ENCODE results near the gene SORCS2. TPM values are rescaled to one million over a fixed set of nuclear protein-coding genes. Genes with fewer than 3 reads are reported as not detected.

SORCS2 gene
- total and polyA plus RNA-seq, 2 of the 13 experiments (the other 11 are each of a cell fraction or from before 2014, with no cell fraction given), result 0.82 to 1.0 TPM

DNA sequence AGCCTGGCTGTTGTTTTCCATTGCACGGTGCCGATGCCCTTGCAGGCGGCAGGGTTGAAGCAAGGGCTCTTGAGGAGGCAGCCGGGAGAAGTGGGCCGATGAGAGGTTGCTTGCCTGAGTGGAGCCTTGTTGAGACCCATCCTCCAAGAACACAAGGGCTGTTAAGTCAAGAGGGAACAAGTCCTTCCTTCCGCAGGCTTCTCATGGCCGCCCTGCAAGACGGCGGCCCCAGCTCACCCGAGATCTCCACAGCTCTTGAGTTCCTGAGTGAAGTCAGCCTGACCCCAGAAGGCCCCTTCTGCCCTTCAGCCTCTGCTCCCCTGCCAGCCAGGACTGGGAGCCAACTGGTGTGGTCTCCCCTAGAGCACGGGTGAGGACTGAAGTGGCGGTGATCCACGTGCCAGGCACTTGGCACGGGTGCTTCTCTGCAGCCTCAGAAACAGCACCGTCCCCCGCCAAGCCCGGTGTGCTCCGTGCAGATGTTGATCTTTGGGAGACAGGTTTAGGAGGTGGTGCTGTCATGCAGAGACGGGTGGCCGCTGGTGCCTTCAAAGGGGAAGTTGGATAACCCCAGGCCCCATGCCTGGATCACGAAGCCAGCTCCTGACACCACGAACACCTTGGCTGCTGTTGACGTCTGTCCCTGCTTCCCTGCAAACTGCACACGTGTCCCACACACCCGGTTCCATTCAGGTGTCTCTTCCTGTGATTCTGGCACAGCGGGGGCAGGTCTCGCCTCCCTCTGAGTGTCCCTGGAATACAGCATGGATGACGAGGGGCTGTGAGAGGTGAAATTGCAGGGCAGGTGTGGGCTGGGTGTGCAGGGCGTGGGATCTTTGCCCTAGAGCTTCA is 406.8 kb downstream of the SORCS2 start:
- H3K36me3 ChIP-seq (replicated peaks in 1 of 2; ENCODE audit: control insufficient read depth in 1 of 2, insufficient read depth in 2 of 2, low read length in 2 of 2), result no peaks in the 10 kb centered on the region
- intact Hi-C loops (cut with micrococcal nuclease; ENCODE audit: unreplicated experiment) (no loop called here), in situ Hi-C loops (cut with HindIII; ENCODE audit: extremely low pct_ligation_motif_present, low pct_unique_long_range_greater_than_20kb) (no loop called here)
- ATAC-seq, result no peak
- no peak for DNase-seq (ENCODE audit: low spot score)
- no peak overlapping the region for H3K4me3 ChIP-seq (replicated peaks in 1 of 3; ENCODE audit: insufficient read depth in 1 of 3, low read depth in 2 of 3, low read length in 3 of 3)
- no peak overlapping the region for H3K4me2 ChIP-seq (ENCODE audit: low read depth, low read length)
- 86% methylated on average over 19 of the region's 29 CpGs for WGBS (ENCODE audit: low lambda C conversion rate)
- BruUV-seq (replicated peaks), result no TSS peak
- no peaks in the 10 kb centered on the region for H3K79me2 ChIP-seq (ENCODE audit: insufficient read depth, low read length)
- H3K9me3 ChIP-seq (ENCODE audit: low read length), result no peaks in the 10 kb centered on the region
- ChIA-PET POLR2A (no interaction called here), CTCF (ENCODE audit: low intra/inter-chr PET ratio, low total read pairs) (no interaction called here)
- no peak overlapping the region for H3K27ac ChIP-seq (ENCODE audit: extremely low read length, insufficient read depth, low read length)
- no peak overlapping the region for H3K9ac ChIP-seq (ENCODE audit: insufficient read depth, low read depth, low read length)
- no peaks in the 10 kb centered on the region for H3K27me3 ChIP-seq (ENCODE audit: control insufficient read depth in 1 of 2, insufficient read depth in 2 of 2, low read length in 2 of 2)
- TF ChIP-seq, protein P1, sequence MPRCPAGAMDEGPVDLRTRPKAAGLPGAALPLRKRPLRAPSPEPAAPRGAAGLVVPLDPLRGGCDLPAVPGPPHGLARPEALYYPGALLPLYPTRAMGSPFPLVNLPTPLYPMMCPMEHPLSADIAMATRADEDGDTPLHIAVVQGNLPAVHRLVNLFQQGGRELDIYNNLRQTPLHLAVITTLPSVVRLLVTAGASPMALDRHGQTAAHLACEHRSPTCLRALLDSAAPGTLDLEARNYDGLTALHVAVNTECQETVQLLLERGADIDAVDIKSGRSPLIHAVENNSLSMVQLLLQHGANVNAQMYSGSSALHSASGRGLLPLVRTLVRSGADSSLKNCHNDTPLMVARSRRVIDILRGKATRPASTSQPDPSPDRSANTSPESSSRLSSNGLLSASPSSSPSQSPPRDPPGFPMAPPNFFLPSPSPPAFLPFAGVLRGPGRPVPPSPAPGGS (CRISPR knock-in tag; IDR thresholded peaks at IDR 0.05), result no peak
- TF ChIP-seq, protein P2, sequence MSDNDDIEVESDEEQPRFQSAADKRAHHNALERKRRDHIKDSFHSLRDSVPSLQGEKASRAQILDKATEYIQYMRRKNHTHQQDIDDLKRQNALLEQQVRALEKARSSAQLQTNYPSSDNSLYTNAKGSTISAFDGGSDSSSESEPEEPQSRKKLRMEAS (IDR thresholded peaks at IDR 0.05), result no peak
- TF ChIP-seq, protein P3, sequence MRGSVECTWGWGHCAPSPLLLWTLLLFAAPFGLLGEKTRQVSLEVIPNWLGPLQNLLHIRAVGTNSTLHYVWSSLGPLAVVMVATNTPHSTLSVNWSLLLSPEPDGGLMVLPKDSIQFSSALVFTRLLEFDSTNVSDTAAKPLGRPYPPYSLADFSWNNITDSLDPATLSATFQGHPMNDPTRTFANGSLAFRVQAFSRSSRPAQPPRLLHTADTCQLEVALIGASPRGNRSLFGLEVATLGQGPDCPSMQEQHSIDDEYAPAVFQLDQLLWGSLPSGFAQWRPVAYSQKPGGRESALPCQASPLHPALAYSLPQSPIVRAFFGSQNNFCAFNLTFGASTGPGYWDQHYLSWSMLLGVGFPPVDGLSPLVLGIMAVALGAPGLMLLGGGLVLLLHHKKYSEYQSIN (CRISPR knock-in tag; IDR thresholded peaks at IDR 0.05; ENCODE audit: borderline replicate concordance), result no peak
- TF ChIP-seq, protein P4, sequence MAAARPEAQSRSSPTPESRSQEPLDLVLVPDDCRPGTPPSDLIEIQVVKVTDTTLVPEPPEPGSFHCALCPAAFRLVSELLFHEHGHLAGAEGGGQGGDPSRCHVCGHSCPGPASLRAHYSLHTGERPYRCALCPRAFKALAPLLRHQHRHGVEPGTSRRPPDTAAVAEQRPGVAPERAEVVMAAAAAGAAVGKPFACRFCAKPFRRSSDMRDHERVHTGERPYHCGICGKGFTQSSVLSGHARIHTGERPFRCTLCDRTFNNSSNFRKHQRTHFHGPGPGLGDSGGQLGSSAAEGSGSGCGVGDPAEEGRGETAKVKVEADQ (CRISPR knock-in tag; IDR thresholded peaks at IDR 0.05; ENCODE audit: borderline replicate concordance), result no peak
- TF ChIP-seq KAT2B (IDR thresholded peaks at IDR 0.05; ENCODE audit: borderline replicate concordance, low read depth, low read length), result no peak
- no peaks in the 10 kb centered on the region for H4K20me1 ChIP-seq (ENCODE audit: insufficient read depth, low read length)
- H2AFZ ChIP-seq (ENCODE audit: low read length), result no peak overlapping the region
- no peaks in the 10 kb centered on the region for H3K4me1 ChIP-seq (ENCODE audit: insufficient read depth, low read length)
- FAIRE-seq, result no peak
